HG03103 (cell line): Measurements from ENCODE around the gene DCAF6.
A peak's percentile ranks its signal among the peaks of the same experiment; 100 is the strongest.
"Not testable (repeated sequence)": the region's sequence is repeated elsewhere in the genome, so short reads cannot be mapped to it uniquely, and the experiment has no call there.

ENCODE experiments used
- ATAC-seq: cut with Tn5 transposase; IDR thresholded peaks from one replicate; pipeline ENCODE4 v1.9.1; 2021; ENCODE audit warnings: low read depth; ENCODE audit not compliant: unreplicated experiment

The DCAF6 gene

GRCh38 chr1:168005529-168005928 lies 69.0 kb downstream of the DCAF6 start:
- no peak for ATAC-seq

- no peak for ATAC-seq
Observed at GRCh38 chr1:168007691-168008090, 71.2 kb downstream of the DCAF6 start.

GRCh38 chr1:168008595-168008994 lies 72.1 kb downstream of the DCAF6 start:
- ATAC-seq = no peak

- no peak for ATAC-seq
Observed at GRCh38 chr1:168009322-168009721, 72.8 kb downstream of the DCAF6 start.

GRCh38 chr1:168019407-168019806 lies 82.9 kb downstream of the DCAF6 start:
- ATAC-seq = no peak

- no peak for ATAC-seq
Observed at GRCh38 chr1:168031198-168031597, 94.7 kb downstream of the DCAF6 start.

GRCh38 chr1:168031627-168032026 lies 95.1 kb downstream of the DCAF6 start:
- no peak for ATAC-seq

GRCh38 chr1:168032029-168032428 lies 95.5 kb downstream of the DCAF6 start:
- ATAC-seq = peak; percentile 52

GRCh38 chr1:168035345-168035744 lies 98.9 kb downstream of the DCAF6 start:
- no peak for ATAC-seq

- ATAC-seq = no peak
Observed at GRCh38 chr1:168042362-168042761, 105.9 kb downstream of the DCAF6 start.

- no peak for ATAC-seq
Observed at GRCh38 chr1:168045311-168045710, 108.8 kb downstream of the DCAF6 start.

- ATAC-seq = no peak
Observed at GRCh38 chr1:168050307-168050706, 113.8 kb downstream of the DCAF6 start.

GRCh38 chr1:168050880-168051279 lies 114.4 kb downstream of the DCAF6 start:
- no peak for ATAC-seq

GRCh38 chr1:168053681-168054080 lies 117.2 kb downstream of the DCAF6 start:
- no peak for ATAC-seq

GRCh38 chr1:168054117-168054516 lies 117.6 kb downstream of the DCAF6 start:
- no peak for ATAC-seq

GRCh38 chr1:168056152-168056551 lies 119.7 kb downstream of the DCAF6 start:
- ATAC-seq = not testable (repeated sequence)

GRCh38 chr1:168057355-168057754 lies 120.9 kb downstream of the DCAF6 start:
- no peak for ATAC-seq

- ATAC-seq = no peak
Observed at GRCh38 chr1:168057921-168058320, 121.4 kb downstream of the DCAF6 start.

- ATAC-seq = no peak
Observed at GRCh38 chr1:168064216-168064615, 127.7 kb downstream of the DCAF6 start.

- ATAC-seq = no peak
Observed at GRCh38 chr1:168065506-168065905, 129.0 kb downstream of the DCAF6 start.

- ATAC-seq = no peak
Observed at GRCh38 chr1:168069384-168069783, 132.9 kb downstream of the DCAF6 start.

GRCh38 chr1:168079761-168080160 lies 143.3 kb downstream of the DCAF6 start:
- ATAC-seq = no peak

GRCh38 chr1:168081373-168082007 lies 145.0 kb downstream of the DCAF6 start:
- ATAC-seq = no peak
